HUES48 (cell line): ENCODE measurements around the gene TUBGCP5.
"Not testable (repeated sequence)": the region's sequence is repeated elsewhere in the genome, so short reads cannot be mapped to it uniquely, and the experiment has no call there.

Experiments
- H3K27ac ChIP-seq: one replicate; pipeline ENCODE4 v1.7.0; 2013; ENCODE audit warnings: low read depth, low read length, inconsistent platforms
- H3K27me3 ChIP-seq: 2 replicates; pipeline ENCODE4 v1.6.1; 2013; ENCODE audit warnings: mild to moderate bottlenecking, low read length; ENCODE audit not compliant: control insufficient read depth, insufficient read depth
- H3K36me3 ChIP-seq: 2 replicates; pipeline ENCODE4 v1.6.1; 2013; ENCODE audit warnings: low read length; ENCODE audit not compliant: control insufficient read depth, insufficient read depth
- H3K4me1 ChIP-seq: 2 replicates; pipeline ENCODE4 v1.6.1; 2013; ENCODE audit warnings: mild to moderate bottlenecking, low read length; ENCODE audit not compliant: control insufficient read depth, insufficient read depth
- H3K4me3 ChIP-seq: 2 replicates; pipeline ENCODE4 v1.5.1; 2013; ENCODE audit warnings: mild to moderate bottlenecking, low read depth, low read length
- H3K9ac ChIP-seq: 2 replicates; pipeline ENCODE4 v1.6.1; 2013; ENCODE audit warnings: mild to moderate bottlenecking, low read depth, low read length, moderate library complexity
- H3K9me3 ChIP-seq: 2 replicates; pipeline ENCODE4 v1.6.1; 2013; ENCODE audit warnings: low read length; ENCODE audit not compliant: control insufficient read depth, insufficient read depth

The TUBGCP5 gene

DNA sequence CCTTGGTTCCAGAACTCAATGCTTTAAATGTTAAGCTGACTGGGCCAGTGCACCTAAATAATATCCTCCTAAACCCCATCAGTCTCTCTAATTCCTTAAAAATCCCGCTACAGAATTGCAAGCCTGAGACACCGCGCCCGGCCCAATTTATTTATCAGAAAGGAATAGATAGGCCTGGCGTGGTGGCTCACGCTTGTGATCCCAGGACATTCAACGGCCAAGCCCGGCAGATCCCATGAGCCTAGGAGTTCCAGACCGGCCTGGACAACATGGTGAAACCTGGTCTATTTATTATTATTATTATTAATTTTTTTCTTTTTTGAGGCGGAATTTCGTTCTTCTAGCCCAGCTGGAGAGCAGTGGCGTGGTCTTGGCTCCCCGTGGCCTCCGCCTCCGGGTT lies 28.0 kb upstream of the TUBGCP5 start:
- Histone ChIP-seq H3K4me1 (no peaks in the 10 kb centered on the region), H3K36me3 (no peaks in the 10 kb centered on the region), H3K27ac (no peak overlapping the region), H3K4me3 (no peak overlapping the region), H3K9me3 (peaks cover 8% of the 10 kb centered on the region; the same call in 1 of the 2 replicates), H3K27me3 (no peaks in the 10 kb centered on the region), H3K9ac (no peak overlapping the region)

DNA sequence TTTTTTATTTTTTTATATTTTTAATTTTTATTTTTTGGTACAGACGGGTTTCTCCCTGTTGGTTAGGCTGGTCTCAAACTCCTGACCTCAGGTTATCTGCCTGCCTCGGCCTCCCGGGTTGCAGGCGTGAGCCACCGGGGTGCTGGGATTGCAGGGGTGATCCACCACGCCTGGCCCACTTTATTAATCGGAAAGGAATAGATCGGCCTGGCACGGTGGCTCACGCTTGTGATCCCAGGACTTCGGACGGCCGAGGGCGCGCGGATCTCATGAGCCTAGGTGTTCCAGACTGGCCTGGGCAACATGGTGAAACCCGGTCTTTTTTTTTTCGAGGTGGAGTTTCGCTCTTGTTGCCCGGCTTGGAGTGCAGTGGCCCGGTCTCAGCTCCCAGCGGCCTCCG lies 26.5 kb upstream of the TUBGCP5 start:
- no peaks in the 10 kb centered on the region for H3K4me1 ChIP-seq
- no peaks in the 10 kb centered on the region for H3K36me3 ChIP-seq
- H3K27me3 ChIP-seq, result no peaks in the 10 kb centered on the region
- no peak overlapping the region for H3K4me3 ChIP-seq
- H3K9me3 ChIP-seq, result peaks cover 8% of the 10 kb centered on the region; the same call in 1 of the 2 replicates
- H3K9ac ChIP-seq, result no peak overlapping the region
- H3K27ac ChIP-seq, result no peak overlapping the region

DNA sequence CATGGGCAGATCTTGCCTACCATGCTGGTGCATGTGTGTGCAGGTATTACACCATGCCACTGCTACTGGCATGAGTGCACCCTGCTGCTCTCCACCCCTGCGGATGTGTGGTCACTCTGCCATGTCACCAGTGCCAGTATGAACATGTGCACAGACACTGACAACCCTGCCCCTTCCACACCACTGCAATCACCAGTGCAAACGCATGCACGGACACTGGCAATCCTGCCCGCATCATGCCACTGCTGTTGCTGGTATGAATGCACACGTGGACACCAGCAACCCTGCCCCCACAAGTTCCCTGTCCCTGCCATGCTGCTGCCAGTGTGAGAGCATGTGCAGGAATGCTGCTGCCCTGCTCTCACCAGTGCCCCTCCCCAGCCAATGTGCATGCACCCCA lies 24.8 kb upstream of the TUBGCP5 start:
- Histone ChIP-seq H3K9me3 (peaks cover 8% of the 10 kb centered on the region; the same call in 1 of the 2 replicates), H3K4me1 (no peaks in the 10 kb centered on the region), H3K9ac (no peak overlapping the region), H3K27me3 (no peaks in the 10 kb centered on the region), H3K4me3 (no peak overlapping the region), H3K36me3 (no peaks in the 10 kb centered on the region), H3K27ac (no peak overlapping the region)

DNA sequence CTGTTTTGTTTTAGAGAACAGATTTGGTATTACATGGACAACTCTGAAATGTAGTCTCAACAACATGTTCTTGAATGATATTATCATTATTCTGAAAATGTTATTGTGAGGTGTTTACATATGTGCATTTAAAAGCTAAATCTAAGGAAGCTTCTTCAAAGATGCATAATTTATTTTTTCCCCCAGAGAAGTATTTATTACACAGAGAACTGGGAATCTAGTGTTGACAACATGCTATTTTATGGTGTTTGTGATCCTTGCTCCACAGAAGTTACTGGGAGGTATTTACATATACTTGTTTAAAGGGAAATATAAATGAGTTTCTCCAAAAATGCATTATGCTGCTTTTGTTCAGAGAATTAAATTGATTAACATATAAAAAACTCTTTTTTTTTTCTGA lies 18.3 kb upstream of the TUBGCP5 start:
- peaks cover 9% of the 10 kb centered on the region; the same call in 1 of the 2 replicates for H3K9me3 ChIP-seq
- H3K4me3 ChIP-seq, result no peak overlapping the region
- no peak overlapping the region for H3K27ac ChIP-seq
- no peaks in the 10 kb centered on the region for H3K36me3 ChIP-seq
- H3K9ac ChIP-seq, result no peak overlapping the region
- no peaks in the 10 kb centered on the region for H3K4me1 ChIP-seq
- no peaks in the 10 kb centered on the region for H3K27me3 ChIP-seq

DNA sequence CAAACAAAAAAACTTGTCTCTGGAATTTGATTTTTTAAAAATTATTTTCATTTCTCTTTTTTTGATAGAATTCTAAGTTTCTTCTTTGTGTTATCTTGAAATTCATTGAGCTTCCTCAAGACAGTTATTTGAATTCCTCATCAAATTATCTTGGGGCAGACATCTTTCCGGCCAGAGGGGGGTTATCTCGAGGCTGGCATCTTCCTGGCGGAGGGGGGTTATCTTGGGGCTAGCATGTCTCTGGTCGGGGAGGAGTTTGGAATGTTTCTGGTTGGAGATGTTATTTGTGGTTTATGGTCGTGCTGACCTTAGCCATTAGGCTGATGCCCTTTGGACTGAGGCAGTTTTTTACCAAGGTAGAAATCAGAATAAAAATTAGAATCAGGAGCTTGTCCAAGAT lies 15.9 kb upstream of the TUBGCP5 start:
- Histone ChIP-seq H3K9me3 (peaks cover 9% of the 10 kb centered on the region; the same call in 1 of the 2 replicates), H3K9ac (no peak overlapping the region), H3K4me3 (no peak overlapping the region), H3K27ac (no peak overlapping the region), H3K27me3 (no peaks in the 10 kb centered on the region), H3K4me1 (no peaks in the 10 kb centered on the region), H3K36me3 (no peaks in the 10 kb centered on the region)

DNA sequence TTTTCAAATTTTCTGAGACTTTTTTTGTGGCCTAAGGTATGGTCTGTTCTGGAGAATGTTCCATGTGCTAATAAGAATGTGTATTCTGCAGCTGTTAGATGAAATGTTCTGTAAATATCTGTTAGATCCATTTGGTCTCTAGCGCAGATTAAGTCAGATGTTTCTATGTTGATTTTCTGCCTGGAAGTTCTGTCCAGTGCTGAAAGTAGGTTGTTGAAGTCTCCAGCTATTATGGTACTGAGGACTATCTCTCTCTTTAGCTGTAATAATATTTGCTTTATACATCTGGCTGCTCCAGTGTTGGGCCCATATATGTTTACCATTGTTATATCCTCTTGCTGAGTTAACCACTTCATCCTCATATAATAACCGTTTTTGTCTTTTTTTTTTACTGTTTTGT lies 13.2 kb upstream of the TUBGCP5 start:
- H3K4me3 ChIP-seq, result no peak overlapping the region
- H3K27ac ChIP-seq, result no peak overlapping the region
- peaks cover 9% of the 10 kb centered on the region; the same call in 1 of the 2 replicates for H3K9me3 ChIP-seq
- H3K27me3 ChIP-seq, result no peaks in the 10 kb centered on the region
- H3K4me1 ChIP-seq, result no peaks in the 10 kb centered on the region
- H3K36me3 ChIP-seq, result no peaks in the 10 kb centered on the region
- H3K9ac ChIP-seq, result no peak overlapping the region

DNA sequence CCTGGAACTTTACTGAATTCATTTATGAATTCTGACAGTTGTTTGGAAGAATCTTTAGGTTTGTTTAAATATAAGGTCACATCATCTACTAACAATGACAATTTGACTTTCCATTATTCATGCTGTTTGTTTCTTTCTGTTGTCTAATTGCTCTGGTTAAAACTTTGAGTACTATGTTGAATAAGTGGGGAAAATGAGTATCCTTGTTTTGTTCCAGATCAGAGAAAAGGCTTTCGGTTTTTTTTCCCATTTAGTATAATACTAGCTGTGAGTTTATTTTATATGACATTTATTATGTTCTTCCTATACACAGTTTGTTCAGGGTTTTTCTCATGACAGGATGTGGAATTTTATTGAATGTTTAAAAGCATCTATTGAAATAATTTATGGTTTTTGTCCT lies 11.3 kb upstream of the TUBGCP5 start:
- no peaks in the 10 kb centered on the region for H3K27me3 ChIP-seq
- H3K27ac ChIP-seq, result no peak overlapping the region
- no peaks in the 10 kb centered on the region for H3K36me3 ChIP-seq
- peaks cover 9% of the 10 kb centered on the region; the same call in 1 of the 2 replicates for H3K9me3 ChIP-seq
- no peak overlapping the region for H3K9ac ChIP-seq
- H3K4me3 ChIP-seq, result no peak overlapping the region
- no peaks in the 10 kb centered on the region for H3K4me1 ChIP-seq

DNA sequence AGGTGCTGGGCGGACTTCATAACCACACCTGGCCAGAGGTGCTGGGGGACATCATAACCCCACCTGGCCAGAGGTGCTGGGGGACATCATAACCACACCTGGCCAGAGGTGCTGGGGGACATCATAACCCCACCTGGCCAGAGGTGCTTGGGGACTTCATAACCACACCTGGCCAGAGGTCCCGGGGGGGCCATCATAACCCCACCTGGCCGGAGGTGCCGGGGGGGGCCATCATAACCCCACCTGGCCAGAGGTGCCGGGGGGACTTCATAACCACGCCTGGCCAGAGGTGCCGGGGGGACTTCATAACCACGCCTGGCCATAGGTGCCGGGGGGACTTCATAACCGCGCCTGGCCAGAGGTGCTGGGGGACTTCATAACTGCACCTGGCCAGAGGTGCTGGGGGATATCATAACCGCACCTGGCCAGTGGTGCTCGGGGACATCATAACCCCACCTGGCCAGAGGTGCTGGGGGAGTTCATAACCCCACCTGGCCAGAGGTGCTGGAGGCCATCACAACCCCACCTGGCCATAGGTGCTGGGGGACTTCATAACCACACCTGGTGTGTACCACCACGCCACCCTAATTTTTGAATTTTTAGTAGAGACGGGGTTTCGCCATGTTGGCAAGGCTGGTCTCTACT lies 10.7 kb upstream of the TUBGCP5 start:
- Histone ChIP-seq H3K27ac (no peak overlapping the region), H3K4me1 (no peaks in the 10 kb centered on the region), H3K9me3 (peaks cover 4% of the 10 kb centered on the region; the same call in 1 of the 2 replicates), H3K36me3 (no peaks in the 10 kb centered on the region), H3K27me3 (no peaks in the 10 kb centered on the region), H3K9ac (no peak overlapping the region), H3K4me3 (no peak overlapping the region)

DNA sequence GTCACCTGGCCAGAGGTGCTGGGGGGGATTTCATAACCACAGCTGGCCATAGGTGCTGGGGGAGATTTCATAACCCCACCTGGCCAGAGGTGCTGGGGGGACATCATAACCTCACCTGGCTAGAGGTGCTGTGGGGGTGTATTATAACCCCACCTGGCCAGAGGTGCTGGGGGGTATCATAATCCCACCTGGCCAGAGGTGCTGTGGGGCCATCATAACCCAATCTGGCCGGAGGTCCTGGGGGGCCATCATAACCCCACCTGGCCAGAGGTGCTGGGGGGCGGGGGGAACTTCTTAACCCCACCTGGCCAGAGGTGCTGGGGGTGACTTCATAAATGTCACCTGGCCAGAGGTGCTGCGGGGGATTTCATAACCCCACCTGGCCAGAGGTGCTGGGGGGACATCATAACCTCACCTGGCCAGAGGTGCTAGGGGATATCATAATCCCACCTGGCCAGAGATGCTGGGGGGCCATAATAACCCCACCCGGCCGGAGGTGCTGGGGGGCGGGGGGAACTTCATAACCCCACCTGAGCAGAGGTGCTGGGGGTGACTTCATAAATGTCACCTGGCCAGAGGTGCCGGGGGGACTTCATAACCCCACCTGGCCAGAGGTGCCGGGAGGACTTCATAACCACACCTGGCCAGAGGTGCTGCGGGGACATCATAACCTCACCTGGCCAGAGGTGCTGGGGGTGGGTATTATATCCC lies 9.4 kb upstream of the TUBGCP5 start:
- not testable (repeated sequence) for H3K9me3 ChIP-seq, H3K4me3 ChIP-seq, H3K4me1 ChIP-seq, H3K36me3 ChIP-seq, H3K27me3 ChIP-seq, H3K27ac ChIP-seq, H3K9ac ChIP-seq

DNA sequence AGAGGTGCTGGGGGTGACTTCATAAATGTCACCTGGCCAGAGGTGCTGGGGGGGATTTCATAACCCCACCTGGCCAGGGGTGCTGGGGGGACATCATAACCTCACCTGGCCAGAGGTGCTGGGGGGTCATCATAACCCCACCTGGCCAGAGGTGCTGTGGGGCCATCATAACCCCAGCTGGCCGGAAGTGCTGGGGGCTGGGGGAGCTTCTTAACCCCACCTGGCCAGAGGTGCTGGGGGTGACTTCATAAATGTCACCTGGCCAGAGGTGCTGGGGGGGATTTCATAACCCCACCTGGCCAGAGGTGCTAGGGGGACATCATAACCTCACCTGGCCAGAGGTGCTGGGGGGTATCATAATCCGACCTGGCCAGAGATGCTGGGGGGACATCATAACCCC lies 4.6 kb upstream of the TUBGCP5 start:
- H3K4me1 ChIP-seq, H3K27me3 ChIP-seq, H3K9ac ChIP-seq, H3K4me3 ChIP-seq, H3K36me3 ChIP-seq, H3K9me3 ChIP-seq, H3K27ac ChIP-seq: not testable (repeated sequence)

DNA sequence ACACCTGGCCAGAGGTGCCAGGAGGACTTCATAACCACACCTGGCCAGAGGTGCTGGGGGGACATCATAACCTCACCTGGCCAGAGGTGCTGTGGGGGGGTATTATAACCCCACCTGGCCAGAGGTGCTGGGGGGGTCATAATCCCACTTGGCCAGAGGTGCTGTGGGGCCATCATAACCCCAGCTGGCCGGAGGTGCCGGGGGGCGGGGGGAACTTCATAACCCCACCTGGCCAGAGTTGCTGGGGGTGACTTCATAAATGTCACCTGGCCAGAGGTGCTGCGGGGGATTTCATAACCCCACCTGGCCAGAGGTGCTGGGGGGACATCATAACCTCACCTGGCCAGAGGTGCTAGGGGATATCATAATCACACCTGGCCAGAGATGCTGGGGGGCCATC lies 4.2 kb upstream of the TUBGCP5 start:
- not testable (repeated sequence) for H3K4me1 ChIP-seq, H3K9ac ChIP-seq, H3K36me3 ChIP-seq, H3K4me3 ChIP-seq, H3K27me3 ChIP-seq, H3K27ac ChIP-seq, H3K9me3 ChIP-seq
